ENCODE results near the gene CTNNA2.

DNA sequence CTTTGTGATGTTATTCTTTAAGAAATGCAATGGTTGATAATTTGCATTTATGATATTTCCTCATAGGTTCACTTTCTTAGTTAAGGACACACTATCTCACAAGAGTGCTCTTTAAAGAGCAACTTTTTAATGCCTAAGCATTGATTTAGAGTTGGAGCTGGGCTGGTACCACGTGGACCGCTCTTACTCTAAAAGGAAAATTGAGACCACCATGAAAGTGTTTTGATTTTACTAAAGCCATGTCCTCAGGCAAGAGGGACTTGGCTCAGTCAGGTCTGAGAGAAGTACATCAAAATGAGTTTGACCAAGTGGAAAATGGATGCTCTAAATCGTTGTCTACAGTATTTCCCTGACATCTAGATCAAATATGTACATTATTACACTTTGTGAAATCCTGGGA lies 489.3 kb downstream of the CTNNA2 start:
- TF ChIP-seq, protein P1, sequence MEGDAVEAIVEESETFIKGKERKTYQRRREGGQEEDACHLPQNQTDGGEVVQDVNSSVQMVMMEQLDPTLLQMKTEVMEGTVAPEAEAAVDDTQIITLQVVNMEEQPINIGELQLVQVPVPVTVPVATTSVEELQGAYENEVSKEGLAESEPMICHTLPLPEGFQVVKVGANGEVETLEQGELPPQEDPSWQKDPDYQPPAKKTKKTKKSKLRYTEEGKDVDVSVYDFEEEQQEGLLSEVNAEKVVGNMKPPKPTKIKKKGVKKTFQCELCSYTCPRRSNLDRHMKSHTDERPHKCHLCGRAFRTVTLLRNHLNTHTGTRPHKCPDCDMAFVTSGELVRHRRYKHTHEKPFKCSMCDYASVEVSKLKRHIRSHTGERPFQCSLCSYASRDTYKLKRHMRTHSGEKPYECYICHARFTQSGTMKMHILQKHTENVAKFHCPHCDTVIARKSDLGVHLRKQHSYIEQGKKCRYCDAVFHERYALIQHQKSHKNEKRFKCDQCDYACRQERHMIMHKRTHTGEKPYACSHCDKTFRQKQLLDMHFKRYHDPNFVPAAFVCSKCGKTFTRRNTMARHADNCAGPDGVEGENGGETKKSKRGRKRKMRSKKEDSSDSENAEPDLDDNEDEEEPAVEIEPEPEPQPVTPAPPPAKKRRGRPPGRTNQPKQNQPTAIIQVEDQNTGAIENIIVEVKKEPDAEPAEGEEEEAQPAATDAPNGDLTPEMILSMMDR (IDR thresholded peaks at IDR 0.05) = no peak
- TF ChIP-seq POLR2AphosphoS5 (IDR thresholded peaks at IDR 0.05; ENCODE audit: insufficient read depth in 1 of 2, low read depth in 1 of 2) (no peak), POLR2A (IDR thresholded peaks at IDR 0.05) (no peak)

All from vagina (tissue), 2 donors.